Naive B cell (primary cell): Measurements from ENCODE around the gene CES3. TPM values are rescaled to one million over a fixed set of nuclear protein-coding genes. Genes with fewer than 3 reads are reported as not detected.
A peak's percentile ranks its signal among the peaks of the same experiment; 100 is the strongest.
"Not testable (repeated sequence)": the region's sequence is repeated elsewhere in the genome, so short reads cannot be mapped to it uniquely, and the experiment has no call there.

Experiments
- ATAC-seq, 2 donors: fragments of 150-1000 bp; cut with Tn5 transposase; 2 replicates each; pipeline ENCODE4 v1.10.0; 2021; ENCODE audit warnings: low read depth in 2 of 2, mild to moderate bottlenecking in 2 of 2, moderate library complexity in 2 of 2
- DNase-seq: peaks from one replicate; pipeline ENCODE4 v3.0.0; 2022
- H3K27ac Mint-ChIP-seq, 6 donors: one replicate each; pipeline ENCODE4 v1.8.0; 2020 to 2022; ENCODE audit warnings: mild to moderate bottlenecking in 6 of 6, mixed read lengths in 6 of 6, moderate library complexity in 5 of 6, inconsistent platforms in 2 of 6
- H3K27me3 Mint-ChIP-seq, 3 donors: one replicate each; pipeline ENCODE4 v1.8.0; 2021 to 2022; ENCODE audit warnings: mixed read lengths in 3 of 3, mild to moderate bottlenecking in 1 of 3
- H3K36me3 Mint-ChIP-seq, 2 donors: one replicate each; pipeline ENCODE4 v1.8.0; 2020 to 2022; ENCODE audit warnings: mixed read lengths in 2 of 2, inconsistent platforms in 1 of 2, mild to moderate bottlenecking in 1 of 2
- H3K4me1 Mint-ChIP-seq, 3 donors: one replicate each; pipeline ENCODE4 v1.8.0; 2020 to 2022; ENCODE audit warnings: mixed read lengths in 3 of 3, inconsistent platforms in 1 of 3, mild to moderate bottlenecking in 1 of 3, moderate library complexity in 1 of 3
- H3K4me3 Mint-ChIP-seq, 8 donors: one replicate each; pipeline ENCODE4 v1.8.0; 2020 to 2022; ENCODE audit warnings: mild to moderate bottlenecking in 8 of 8, mixed read lengths in 8 of 8, moderate library complexity in 8 of 8, inconsistent platforms in 2 of 8
- H3K9me3 Mint-ChIP-seq, 7 donors: one replicate each; pipeline ENCODE4 v1.8.0; 2020 to 2022; ENCODE audit warnings: mixed read lengths in 7 of 7, mild to moderate bottlenecking in 5 of 7, inconsistent platforms in 2 of 7, moderate library complexity in 1 of 7
- polyA plus RNA-seq, 6 donors: library from polyadenylated mRNA; unstranded; fragments of 300-500 nt; fragmentation: Illumina TruSeq; gene quantifications; one replicate each; pipeline ENCODE4 v1.2.3, GENCODE V29; 2021; ENCODE audit warnings: low read depth in 6 of 6

CES3 gene
- polyA plus RNA-seq, 6 donors from 2014 or later: 0.66 TPM; not detected in 5

GRCh38 chr16:66970775-66971720, 10.0 kb downstream of the CES3 start:
- no peaks in the 10 kb centered on the region for H3K36me3 Mint-ChIP-seq
- H3K9me3 Mint-ChIP-seq: no peaks in the 10 kb centered on the region
- no peak overlapping the region for H3K4me3 Mint-ChIP-seq
- no peak for ATAC-seq
- no peak for DNase-seq
- H3K4me1 Mint-ChIP-seq: peaks cover 0 to 3% (median 0%) of the 10 kb centered on the region in 3 donors
- peak overlapping the region in 1 of 6 donors; percentile 60 for H3K27ac Mint-ChIP-seq
- peaks cover 0 to 32% (median 10%) of the 10 kb centered on the region in 3 donors for H3K27me3 Mint-ChIP-seq

DNA sequence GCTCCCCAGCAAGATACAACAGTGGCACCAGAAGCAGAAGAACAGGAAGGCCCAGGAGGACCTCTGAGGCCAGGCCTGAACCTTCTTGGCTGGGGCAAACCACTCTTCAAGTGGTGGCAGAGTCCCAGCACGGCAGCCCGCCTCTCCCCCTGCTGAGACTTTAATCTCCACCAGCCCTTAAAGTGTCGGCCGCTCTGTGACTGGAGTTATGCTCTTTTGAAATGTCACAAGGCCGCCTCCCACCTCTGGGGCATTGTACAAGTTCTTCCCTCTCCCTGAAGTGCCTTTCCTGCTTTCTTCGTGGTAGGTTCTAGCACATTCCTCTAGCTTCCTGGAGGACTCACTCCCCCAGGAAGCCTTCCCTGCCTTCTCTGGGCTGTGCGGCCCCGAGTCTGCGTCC, 11.9 kb downstream of the CES3 start:
- H3K27me3 Mint-ChIP-seq: peaks cover 0 to 34% (median 8%) of the 10 kb centered on the region in 3 donors
- no peak overlapping the region for H3K27ac Mint-ChIP-seq
- no peaks in the 10 kb centered on the region for H3K36me3 Mint-ChIP-seq

GRCh38 chr16:66973716-66974115, 12.7 kb downstream of the CES3 start:
- H3K9me3 Mint-ChIP-seq: no peaks in the 10 kb centered on the region
- no peak for DNase-seq
- peaks cover 0 to 33% (median 8%) of the 10 kb centered on the region in 3 donors for H3K27me3 Mint-ChIP-seq
- no peak overlapping the region for H3K4me3 Mint-ChIP-seq
- peak overlapping the region in 1 of 6 donors; percentile 30 for H3K27ac Mint-ChIP-seq
- peaks cover 3 to 6% (median 5%) of the 10 kb centered on the region in 3 donors for H3K4me1 Mint-ChIP-seq
- H3K36me3 Mint-ChIP-seq: no peaks in the 10 kb centered on the region
- ATAC-seq: no peak

More for the DNA sequence above, 11.9 kb downstream of the CES3 start:
- Mint-ChIP-seq H3K9me3 (no peaks in the 10 kb centered on the region), H3K4me3 (no peak overlapping the region), H3K4me1 (peaks cover 3 to 6% (median 5%) of the 10 kb centered on the region in 3 donors)
- ATAC-seq (no peak), DNase-seq (no peak)

DNA sequence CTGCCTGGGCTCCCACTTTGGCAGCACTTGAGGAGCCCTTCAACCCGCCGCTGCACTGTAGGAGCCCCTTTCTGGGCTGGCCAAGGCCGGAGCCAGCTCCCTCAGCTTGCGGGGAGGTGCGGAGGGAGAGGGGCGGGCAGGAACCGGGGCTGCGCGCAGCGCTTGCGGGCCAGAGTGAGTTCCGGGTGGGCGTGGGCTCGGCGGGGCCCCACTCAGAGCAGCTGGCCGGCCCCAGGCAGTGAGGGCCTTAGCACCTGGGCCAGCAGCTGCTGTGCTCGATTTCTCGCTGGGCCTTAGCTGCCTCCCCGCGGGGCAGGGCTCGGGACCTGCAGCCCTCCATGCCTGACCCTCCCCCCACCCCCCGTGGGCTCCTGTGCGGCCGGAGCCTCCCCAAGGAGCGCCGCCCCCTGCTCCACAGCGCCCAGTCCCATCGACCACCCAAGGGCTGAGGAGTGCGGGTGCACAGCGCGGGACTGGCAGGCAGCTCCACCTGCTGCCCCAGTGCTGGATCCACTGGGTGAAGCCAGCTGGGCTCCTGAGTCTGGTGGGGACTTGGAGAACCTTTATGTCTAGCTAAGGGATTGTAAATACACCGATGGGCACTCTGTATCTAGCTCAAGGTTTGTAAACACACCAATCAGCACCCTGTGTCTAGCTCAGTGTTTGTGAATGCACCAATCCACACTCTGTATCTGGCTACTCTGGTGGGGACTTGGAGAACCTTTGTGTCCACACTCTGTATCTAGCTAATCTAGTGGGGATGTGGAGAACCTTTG, 13.3 kb downstream of the CES3 start:
- peaks cover 0 to 36% (median 8%) of the 10 kb centered on the region in 3 donors for H3K27me3 Mint-ChIP-seq
- H3K36me3 Mint-ChIP-seq, ATAC-seq, DNase-seq, H3K27ac Mint-ChIP-seq, H3K4me3 Mint-ChIP-seq, H3K9me3 Mint-ChIP-seq, H3K4me1 Mint-ChIP-seq: not testable (repeated sequence)

DNA sequence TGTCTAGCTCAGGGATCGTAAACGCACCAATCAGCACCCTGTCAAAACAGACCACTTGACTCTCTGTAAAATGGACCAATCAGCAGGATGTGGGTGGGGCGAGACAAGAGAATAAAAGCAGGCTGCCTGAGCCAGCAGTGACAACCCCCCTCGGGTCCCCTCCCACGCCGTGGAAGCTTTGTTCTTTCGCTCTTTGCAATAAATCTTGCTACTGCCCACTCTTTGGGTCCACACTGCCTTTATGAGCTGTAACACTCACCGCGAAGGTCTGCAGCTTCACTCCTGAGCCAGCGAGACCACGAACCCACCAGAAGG, 13.8 kb downstream of the CES3 start:
- H3K36me3 Mint-ChIP-seq, H3K4me1 Mint-ChIP-seq, DNase-seq, ATAC-seq, H3K27ac Mint-ChIP-seq, H3K9me3 Mint-ChIP-seq: not testable (repeated sequence)
- peak overlapping the region in 1 of 8 donors; percentile 58 for H3K4me3 Mint-ChIP-seq
- H3K27me3 Mint-ChIP-seq: peaks cover 0 to 37% (median 8%) of the 10 kb centered on the region in 3 donors

- H3K27ac Mint-ChIP-seq: peak overlapping the region in 2 of 6 donors; percentile 49 to 75
- no peak for ATAC-seq
These were observed 14.3 kb downstream of the CES3 start for GRCh38 chr16:66975302-66975893.

DNA sequence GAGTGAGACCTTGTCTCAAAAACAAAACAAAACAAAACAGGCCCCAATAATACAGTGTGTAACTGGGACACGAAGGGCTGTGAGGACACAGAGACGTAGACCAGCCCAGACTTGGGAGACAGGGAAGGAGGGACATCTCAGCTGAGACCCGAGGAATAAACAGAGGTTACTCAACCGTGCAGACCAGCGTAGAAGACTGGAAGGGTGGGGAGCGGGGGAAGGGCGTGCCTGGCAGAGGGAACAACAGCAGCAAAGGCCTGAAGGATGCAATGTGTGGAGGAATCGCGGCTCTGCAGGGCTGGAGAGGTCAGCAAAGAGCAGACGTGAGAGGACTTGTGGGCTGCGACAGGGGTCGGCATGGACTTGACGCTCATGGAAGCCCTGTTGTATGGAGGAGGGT, 15.7 kb downstream of the CES3 start:
- H3K27ac Mint-ChIP-seq: peak overlapping the region in 2 of 6 donors; percentile 19 to 52
- H3K36me3 Mint-ChIP-seq: no peaks in the 10 kb centered on the region
- no peak for ATAC-seq
- no peak for DNase-seq
- H3K27me3 Mint-ChIP-seq: peaks cover 0 to 30% (median 8%) of the 10 kb centered on the region in 3 donors
- peaks cover 3 to 6% (median 5%) of the 10 kb centered on the region in 3 donors for H3K4me1 Mint-ChIP-seq
- H3K9me3 Mint-ChIP-seq: no peaks in the 10 kb centered on the region
- H3K4me3 Mint-ChIP-seq: no peak overlapping the region

More at GRCh38 chr16:66975302-66975893, 14.3 kb downstream of the CES3 start:
- H3K4me1 Mint-ChIP-seq: peaks cover 3 to 6% (median 5%) of the 10 kb centered on the region in 3 donors
- no peaks in the 10 kb centered on the region for H3K9me3 Mint-ChIP-seq
- peaks cover 0 to 37% (median 8%) of the 10 kb centered on the region in 3 donors for H3K27me3 Mint-ChIP-seq
- no peaks in the 10 kb centered on the region for H3K36me3 Mint-ChIP-seq
- H3K4me3 Mint-ChIP-seq: peak overlapping the region in 1 of 8 donors; percentile 5
- DNase-seq: no peak

DNA sequence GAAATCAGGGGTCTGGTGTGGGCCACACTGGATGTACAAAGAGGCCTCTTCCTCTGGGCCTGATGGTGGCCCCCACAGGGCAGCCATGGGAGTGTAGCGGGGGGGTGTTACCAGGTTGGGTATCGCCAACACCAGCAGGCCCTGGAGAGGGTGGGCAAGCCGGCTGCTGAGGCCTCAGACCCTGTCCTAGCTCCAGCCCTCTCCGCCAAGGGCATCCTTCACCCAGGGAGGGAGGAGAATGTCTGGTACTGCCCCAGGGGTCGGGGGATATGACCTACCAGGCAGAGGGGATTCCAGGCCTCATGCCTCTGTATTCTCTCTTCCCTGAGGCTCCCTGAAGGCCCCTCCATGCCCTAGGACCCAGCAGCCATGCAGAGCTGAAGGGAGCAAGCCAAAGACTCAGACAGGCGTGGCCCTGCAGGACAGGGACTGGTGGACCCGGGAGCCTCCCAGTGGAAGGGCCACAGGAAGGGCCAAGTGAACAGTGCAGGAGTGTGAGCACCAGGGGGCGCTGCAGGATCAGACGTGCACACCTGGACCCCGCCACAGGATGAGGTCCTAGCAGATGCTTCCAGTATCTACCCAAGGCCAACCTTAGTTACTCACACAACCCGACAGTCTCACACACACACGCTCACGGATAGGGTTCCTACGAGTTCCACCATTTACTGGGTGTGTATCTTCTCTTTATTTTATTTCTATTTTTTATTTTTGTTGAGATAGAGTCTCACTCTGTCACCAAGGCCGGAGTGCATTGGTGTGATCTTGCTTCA, 16.5 kb downstream of the CES3 start:
- ATAC-seq: peak; percentile 98 to 99
- peaks cover 0 to 36% (median 8%) of the 10 kb centered on the region in 3 donors for H3K27me3 Mint-ChIP-seq
- peaks cover 3 to 6% (median 5%) of the 10 kb centered on the region in 3 donors for H3K4me1 Mint-ChIP-seq
- DNase-seq: peak; percentile 82
- H3K9me3 Mint-ChIP-seq: no peaks in the 10 kb centered on the region
- H3K36me3 Mint-ChIP-seq: no peaks in the 10 kb centered on the region
- peak overlapping the region in 1 of 8 donors; percentile 5 for H3K4me3 Mint-ChIP-seq
- H3K27ac Mint-ChIP-seq: peak overlapping the region in 1 of 6 donors; percentile 88

DNA sequence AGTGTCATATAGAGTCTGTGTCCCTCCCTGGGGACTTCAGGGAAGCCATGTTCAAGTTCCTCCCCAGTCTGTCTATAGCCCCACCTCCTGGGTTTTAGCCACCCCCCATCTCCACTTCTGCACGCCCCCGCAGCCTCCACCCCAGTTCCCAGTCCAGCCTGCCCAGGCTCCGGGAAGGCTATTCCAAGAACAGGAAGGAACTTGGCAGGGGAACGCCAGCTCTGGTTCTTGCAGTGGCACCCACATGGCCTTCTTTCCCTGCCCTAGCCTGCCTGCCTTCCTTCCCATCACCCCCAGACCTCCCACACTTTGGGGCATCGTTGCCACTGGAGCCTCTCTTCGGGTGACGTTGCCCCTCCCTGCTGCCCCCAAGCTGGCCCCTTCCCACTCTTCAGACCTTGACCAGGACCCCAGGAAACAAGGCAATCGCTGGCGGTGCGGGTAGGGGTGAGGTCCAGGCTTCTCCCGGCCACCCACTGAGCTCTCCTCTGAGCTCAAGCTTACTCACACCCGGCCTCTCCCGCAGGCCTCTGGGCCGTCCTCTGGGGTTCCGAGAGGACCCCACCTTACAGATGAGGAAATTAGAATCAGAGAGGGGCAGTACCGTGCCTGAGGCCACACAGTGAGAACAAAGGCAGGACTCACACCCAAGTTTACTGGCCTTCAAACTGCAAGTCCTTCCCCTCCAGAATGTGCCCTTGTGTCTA, 18.1 kb downstream of the CES3 start:
- Mint-ChIP-seq H3K9me3 (no peaks in the 10 kb centered on the region), H3K4me1 (peaks cover 3 to 6% (median 5%) of the 10 kb centered on the region in 3 donors), H3K27me3 (peaks cover 0 to 36% (median 8%) of the 10 kb centered on the region in 3 donors), H3K27ac (no peak overlapping the region), H3K4me3 (no peak overlapping the region), H3K36me3 (no peaks in the 10 kb centered on the region)
- ATAC-seq: no peak
- no peak for DNase-seq

DNA sequence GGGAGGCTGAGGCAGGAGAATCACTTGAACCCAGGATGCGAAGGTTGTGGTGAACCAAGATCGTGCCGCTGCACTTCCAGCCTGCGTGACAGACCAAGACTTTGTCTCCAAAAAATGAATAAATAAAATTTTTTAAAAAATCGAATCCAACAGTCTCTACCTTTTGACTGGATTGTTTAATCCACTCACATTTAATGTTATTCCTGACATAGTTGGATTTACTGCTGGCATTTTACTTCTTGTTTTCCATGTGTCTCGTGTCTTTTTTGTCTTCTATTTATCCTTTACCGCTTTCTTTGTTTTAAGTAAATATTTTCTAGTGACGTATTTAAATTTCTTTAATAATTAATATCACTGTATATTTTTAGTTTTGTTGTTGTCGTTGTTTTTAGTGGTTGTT, 22.0 kb downstream of the CES3 start:
- Mint-ChIP-seq H3K27ac (no peak overlapping the region), H3K9me3 (no peaks in the 10 kb centered on the region), H3K36me3 (no peaks in the 10 kb centered on the region), H3K4me1 (no peaks in the 10 kb centered on the region), H3K27me3 (peaks cover 0 to 19% (median 0%) of the 10 kb centered on the region in 3 donors), H3K4me3 (no peak overlapping the region)
- DNase-seq: no peak
- ATAC-seq: no peak

- no peaks in the 10 kb centered on the region for H3K36me3 Mint-ChIP-seq
- H3K9me3 Mint-ChIP-seq: no peaks in the 10 kb centered on the region
- peaks cover 0 to 24% (median 0%) of the 10 kb centered on the region in 3 donors for H3K27me3 Mint-ChIP-seq
- H3K4me3 Mint-ChIP-seq: no peak overlapping the region
- ATAC-seq (no peak), DNase-seq (no peak)
- no peaks in the 10 kb centered on the region for H3K4me1 Mint-ChIP-seq
- H3K27ac Mint-ChIP-seq: no peak overlapping the region
These were observed 23.8 kb downstream of the CES3 start for GRCh38 chr16:66984892-66985311.

DNA sequence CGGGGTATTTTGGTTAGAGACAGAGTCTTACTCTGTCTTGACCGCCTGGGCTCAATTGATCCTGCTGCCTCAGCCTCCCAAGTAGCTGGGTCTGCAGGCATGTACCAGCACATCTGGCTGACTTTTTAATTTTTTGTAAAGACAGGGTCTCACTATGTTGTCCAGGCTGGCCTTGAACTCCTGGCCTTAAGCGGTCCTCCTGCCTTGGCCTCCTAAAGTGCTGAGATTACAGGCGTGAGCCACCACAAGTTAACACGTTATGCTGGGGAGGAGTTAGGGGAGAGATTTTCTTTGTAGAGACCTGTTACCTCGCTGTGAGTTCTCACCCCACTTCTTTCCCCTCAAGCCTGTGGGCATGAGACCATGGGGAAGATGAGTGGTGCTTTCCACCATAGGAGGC, 25.5 kb downstream of the CES3 start:
- Mint-ChIP-seq H3K4me3 (no peak overlapping the region), H3K36me3 (no peaks in the 10 kb centered on the region)

More for the DNA sequence above, 25.5 kb downstream of the CES3 start:
- ATAC-seq (no peak), DNase-seq (no peak)
- Mint-ChIP-seq H3K9me3 (no peaks in the 10 kb centered on the region), H3K4me1 (no peaks in the 10 kb centered on the region), H3K27ac (no peak overlapping the region), H3K27me3 (peaks cover 0 to 26% (median 0%) of the 10 kb centered on the region in 3 donors)
